ENCODE measurements around the gene FRMD4A. TPM values are rescaled to one million over a fixed set of nuclear protein-coding genes. Genes with fewer than 3 reads are reported as not detected.

Gene FRMD4A
- total and polyA plus RNA-seq, 10 of the 15 experiments (the other 5 are each of a cell fraction or from before 2014, with no cell fraction given): 17.8 to 75.2 (median 39.1) TPM

DNA sequence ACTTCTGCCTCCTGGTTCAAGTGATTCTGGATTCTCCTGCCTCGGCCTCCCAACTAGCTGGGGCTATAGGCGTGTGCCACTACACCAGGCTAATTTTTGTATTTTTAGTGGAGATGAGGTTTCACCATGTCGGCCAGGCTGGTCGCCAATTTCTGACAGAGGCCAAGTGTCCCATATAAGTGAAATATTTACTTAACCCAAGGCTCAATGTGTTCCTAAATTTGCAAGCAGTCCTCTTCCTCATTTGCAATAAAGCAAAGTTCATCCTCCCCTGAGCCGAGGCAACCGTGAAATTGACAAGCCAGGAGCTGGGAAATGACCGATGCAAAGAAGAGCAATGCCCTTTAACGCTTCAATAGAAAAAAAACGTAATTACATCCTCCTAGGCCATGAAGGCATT, 347.7 kb downstream of the FRMD4A start (continued):
- TF ChIP-seq POLR2AphosphoS2 (IDR thresholded peaks at IDR 0.05; ENCODE audit: low read depth, low read length) (no peak), FOXM1 (IDR thresholded peaks at IDR 0.05; ENCODE audit: low read depth, low read length) (no peak), HDAC6 (IDR thresholded peaks at IDR 0.05; ENCODE audit: unreplicated experiment) (no peak)

DNA sequence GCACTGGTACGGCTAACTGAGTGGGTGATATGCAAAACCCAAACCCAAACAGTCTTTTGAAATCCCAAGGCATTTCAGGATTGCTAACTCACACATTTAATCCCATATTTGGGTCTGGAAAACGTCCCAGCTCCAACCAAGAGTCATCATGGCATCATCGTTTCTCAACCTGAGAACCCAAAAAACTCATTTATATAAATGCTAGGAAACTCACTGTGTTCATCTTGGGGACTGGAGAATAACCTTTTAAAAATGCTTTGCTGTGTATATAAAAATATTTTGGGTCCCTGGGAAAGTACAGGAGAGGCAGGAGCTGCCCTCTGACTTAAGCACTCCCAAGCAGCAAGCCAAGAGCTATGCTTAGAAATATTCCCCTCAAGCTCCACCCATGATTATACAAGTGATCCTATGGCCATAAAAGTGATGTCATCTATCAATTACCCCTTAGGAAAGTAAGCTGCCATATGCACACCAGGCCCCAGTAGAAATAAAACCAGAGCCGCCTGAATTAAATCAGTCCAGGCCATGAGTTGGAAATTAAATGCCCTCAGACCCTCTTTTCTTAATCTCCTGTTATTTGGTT, 352.1 kb downstream of the FRMD4A start:
- in situ Hi-C loops (cut with MboI): no loop called here
- ChIA-PET SMC1A (ENCODE audit: uncharacterized antibody, unreplicated experiment) (interaction anchor here (1.1 kb wide), 1 partner anchor 10 kb away, joined by 3 read pairs; no protein-coding TSS in a partner anchor), RAD21 (ENCODE audit: unreplicated experiment) (no interaction called here), CTCF (interaction anchor here (1.2 kb wide), 1 partner anchor 8 kb away, joined by 3 read pairs; no protein-coding TSS in a partner anchor), POLR2A (no interaction called here)
- intact Hi-C loops (cut with micrococcal nuclease; ENCODE audit: unreplicated experiment): no loop called here
- Histone ChIP-seq H4K20me1 (ENCODE audit: control insufficient read depth, insufficient read depth) (no peaks in the 10 kb centered on the region), H3K36me3 (ENCODE audit: control insufficient read depth in 2 of 2, insufficient read depth in 2 of 2, low read length in 1 of 2) (no peaks in the 10 kb centered on the region; a peak in 1 of 4 replicates), H2AFZ (ENCODE audit: control insufficient read depth, low read depth, low read length) (no peak overlapping the region), H3K4me3 (no peak overlapping the region), H3K9ac (ENCODE audit: control insufficient read depth, insufficient read depth, low read length) (no peak overlapping the region), H3K79me2 (ENCODE audit: control insufficient read depth, insufficient read depth, low read length) (no peaks in the 10 kb centered on the region; the same call in 1 of the 2 replicates), H3K4me2 (ENCODE audit: control insufficient read depth, insufficient read depth) (no peak overlapping the region), H3K9me3 (replicated peaks; ENCODE audit: control insufficient read depth, insufficient read depth, low read length) (no peaks in the 10 kb centered on the region), H3K27ac (ENCODE audit: control insufficient read depth, insufficient read depth) (no peak overlapping the region), H3K27me3 (replicated peaks in 1 of 2; ENCODE audit: control insufficient read depth in 2 of 2, insufficient read depth in 2 of 2, low read length in 1 of 2) (no peaks in the 10 kb centered on the region), H3K4me1 (ENCODE audit: control insufficient read depth, insufficient read depth, low read length) (no peaks in the 10 kb centered on the region)
- WGBS (ENCODE audit: insufficient coverage, insufficient replicate concordance, low lambda C conversion rate, missing lambda C conversion rate): 20% methylated on average over 4 of the region's 4 CpGs
- FAIRE-seq (no peak), ATAC-seq (no peak), DNase-seq (ENCODE audit: low read depth, low spot score) (no peak)
- no TSS peak for BruUV-seq (replicated peaks)
- TF ChIP-seq, protein P1, sequence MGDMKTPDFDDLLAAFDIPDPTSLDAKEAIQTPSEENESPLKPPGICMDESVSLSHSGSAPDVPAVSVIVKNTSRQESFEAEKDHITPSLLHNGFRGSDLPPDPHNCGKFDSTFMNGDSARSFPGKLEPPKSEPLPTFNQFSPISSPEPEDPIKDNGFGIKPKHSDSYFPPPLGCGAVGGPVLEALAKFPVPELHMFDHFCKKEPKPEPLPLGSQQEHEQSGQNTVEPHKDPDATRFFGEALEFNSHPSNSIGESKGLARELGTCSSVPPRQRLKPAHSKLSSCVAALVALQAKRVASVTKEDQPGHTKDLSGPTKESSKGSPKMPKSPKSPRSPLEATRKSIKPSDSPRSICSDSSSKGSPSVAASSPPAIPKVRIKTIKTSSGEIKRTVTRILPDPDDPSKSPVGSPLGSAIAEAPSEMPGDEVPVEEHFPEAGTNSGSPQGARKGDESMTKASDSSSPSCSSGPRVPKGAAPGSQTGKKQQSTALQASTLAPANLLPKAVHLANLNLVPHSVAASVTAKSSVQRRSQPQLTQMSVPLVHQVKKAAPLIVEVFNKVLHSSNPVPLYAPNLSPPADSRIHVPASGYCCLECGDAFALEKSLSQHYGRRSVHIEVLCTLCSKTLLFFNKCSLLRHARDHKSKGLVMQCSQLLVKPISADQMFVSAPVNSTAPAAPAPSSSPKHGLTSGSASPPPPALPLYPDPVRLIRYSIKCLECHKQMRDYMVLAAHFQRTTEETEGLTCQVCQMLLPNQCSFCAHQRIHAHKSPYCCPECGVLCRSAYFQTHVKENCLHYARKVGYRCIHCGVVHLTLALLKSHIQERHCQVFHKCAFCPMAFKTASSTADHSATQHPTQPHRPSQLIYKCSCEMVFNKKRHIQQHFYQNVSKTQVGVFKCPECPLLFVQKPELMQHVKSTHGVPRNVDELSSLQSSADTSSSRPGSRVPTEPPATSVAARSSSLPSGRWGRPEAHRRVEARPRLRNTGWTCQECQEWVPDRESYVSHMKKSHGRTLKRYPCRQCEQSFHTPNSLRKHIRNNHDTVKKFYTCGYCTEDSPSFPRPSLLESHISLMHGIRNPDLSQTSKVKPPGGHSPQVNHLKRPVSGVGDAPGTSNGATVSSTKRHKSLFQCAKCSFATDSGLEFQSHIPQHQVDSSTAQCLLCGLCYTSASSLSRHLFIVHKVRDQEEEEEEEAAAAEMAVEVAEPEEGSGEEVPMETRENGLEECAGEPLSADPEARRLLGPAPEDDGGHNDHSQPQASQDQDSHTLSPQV (IDR thresholded peaks at IDR 0.05): no peak
- TF ChIP-seq, protein P2, sequence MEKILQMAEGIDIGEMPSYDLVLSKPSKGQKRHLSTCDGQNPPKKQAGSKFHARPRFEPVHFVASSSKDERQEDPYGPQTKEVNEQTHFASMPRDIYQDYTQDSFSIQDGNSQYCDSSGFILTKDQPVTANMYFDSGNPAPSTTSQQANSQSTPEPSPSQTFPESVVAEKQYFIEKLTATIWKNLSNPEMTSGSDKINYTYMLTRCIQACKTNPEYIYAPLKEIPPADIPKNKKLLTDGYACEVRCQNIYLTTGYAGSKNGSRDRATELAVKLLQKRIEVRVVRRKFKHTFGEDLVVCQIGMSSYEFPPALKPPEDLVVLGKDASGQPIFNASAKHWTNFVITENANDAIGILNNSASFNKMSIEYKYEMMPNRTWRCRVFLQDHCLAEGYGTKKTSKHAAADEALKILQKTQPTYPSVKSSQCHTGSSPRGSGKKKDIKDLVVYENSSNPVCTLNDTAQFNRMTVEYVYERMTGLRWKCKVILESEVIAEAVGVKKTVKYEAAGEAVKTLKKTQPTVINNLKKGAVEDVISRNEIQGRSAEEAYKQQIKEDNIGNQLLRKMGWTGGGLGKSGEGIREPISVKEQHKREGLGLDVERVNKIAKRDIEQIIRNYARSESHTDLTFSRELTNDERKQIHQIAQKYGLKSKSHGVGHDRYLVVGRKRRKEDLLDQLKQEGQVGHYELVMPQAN (conservative IDR thresholded peaks at IDR 0.05): no peak
- no peak for TF ChIP-seq ZNF207 (IDR thresholded peaks at IDR 0.05; ENCODE audit: borderline replicate concordance)
- no peak for TF ChIP-seq MXI1 (IDR thresholded peaks at IDR 0.05; ENCODE audit: low read depth, low read length)
- no peak for TF ChIP-seq SREBF1 (IDR thresholded peaks at IDR 0.05; ENCODE audit: low read length)
- TF ChIP-seq, protein P3, sequence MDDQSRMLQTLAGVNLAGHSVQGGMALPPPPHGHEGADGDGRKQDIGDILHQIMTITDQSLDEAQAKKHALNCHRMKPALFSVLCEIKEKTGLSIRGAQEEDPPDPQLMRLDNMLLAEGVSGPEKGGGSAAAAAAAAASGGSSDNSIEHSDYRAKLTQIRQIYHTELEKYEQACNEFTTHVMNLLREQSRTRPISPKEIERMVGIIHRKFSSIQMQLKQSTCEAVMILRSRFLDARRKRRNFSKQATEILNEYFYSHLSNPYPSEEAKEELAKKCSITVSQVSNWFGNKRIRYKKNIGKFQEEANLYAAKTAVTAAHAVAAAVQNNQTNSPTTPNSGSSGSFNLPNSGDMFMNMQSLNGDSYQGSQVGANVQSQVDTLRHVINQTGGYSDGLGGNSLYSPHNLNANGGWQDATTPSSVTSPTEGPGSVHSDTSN (IDR thresholded peaks at IDR 0.05; ENCODE audit: insufficient replicate concordance, low read depth, low read length): no peak
- TF ChIP-seq, protein P4, sequence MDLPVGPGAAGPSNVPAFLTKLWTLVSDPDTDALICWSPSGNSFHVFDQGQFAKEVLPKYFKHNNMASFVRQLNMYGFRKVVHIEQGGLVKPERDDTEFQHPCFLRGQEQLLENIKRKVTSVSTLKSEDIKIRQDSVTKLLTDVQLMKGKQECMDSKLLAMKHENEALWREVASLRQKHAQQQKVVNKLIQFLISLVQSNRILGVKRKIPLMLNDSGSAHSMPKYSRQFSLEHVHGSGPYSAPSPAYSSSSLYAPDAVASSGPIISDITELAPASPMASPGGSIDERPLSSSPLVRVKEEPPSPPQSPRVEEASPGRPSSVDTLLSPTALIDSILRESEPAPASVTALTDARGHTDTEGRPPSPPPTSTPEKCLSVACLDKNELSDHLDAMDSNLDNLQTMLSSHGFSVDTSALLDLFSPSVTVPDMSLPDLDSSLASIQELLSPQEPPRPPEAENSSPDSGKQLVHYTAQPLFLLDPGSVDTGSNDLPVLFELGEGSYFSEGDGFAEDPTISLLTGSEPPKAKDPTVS (IDR thresholded peaks at IDR 0.05; ENCODE audit: low read depth, low read length): no peak

All from GM12878 (cell line).